Neural progenitor cell (in vitro differentiated cells): ENCODE data around the gene ACY1.

Experiments
- CTCF ChIP-seq: fragments of 200-600 bp; sonication (generic); IDR thresholded peaks from 2 replicates; pipeline ENCODE4 v1.5.1; 2017; ENCODE audit warnings: antibody characterized with exemption, mild to moderate bottlenecking
- EZH2 ChIP-seq: fragments of 200-600 bp; sonication (generic); IDR thresholded peaks from 2 replicates; pipeline ENCODE4 v1.6.1; 2017; ENCODE audit warnings: antibody characterized with exemption, mild to moderate bottlenecking, moderate library complexity
- EZH2phosphoT487 ChIP-seq: fragments of 200-600 bp; sonication (generic); IDR thresholded peaks from 2 replicates; pipeline ENCODE4 v1.6.1; 2017; ENCODE audit warnings: antibody characterized with exemption

- TF ChIP-seq CTCF (no peak), EZH2 (no peak), EZH2phosphoT487 (no peak)
These were observed 23.4 kb downstream of the ACY1 start for GRCh38 chr3:52006820-52007133.
